ENCODE measurements around the gene ERC2.

The ERC2 gene

DNA sequence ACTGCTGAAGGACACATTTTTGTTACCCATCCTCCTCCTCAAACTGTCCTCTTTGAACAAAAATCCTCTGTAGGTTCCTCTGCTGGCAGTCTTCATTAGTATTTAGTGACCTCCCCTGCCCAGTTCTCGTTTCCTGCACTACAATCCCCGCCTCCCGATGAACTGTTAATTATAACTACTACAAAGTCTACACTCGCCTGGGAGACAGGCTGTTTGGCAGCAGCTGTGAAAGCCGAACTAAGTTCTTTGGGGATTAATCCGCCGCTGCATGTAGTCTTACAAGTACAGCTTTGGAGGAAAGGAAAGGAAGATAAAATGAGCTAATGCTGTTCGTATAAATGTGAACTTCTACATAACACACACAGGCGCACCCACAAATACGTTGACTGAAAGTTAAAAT is 821.2 kb downstream of the ERC2 start:
- TF ChIP-seq GATA3 (IDR thresholded peaks at IDR 0.05; ENCODE audit: low read depth, low read length), result no peak
- no peak for TF ChIP-seq GATA2 (IDR thresholded peaks at IDR 0.05; ENCODE audit: low read depth, low read length)

DNA sequence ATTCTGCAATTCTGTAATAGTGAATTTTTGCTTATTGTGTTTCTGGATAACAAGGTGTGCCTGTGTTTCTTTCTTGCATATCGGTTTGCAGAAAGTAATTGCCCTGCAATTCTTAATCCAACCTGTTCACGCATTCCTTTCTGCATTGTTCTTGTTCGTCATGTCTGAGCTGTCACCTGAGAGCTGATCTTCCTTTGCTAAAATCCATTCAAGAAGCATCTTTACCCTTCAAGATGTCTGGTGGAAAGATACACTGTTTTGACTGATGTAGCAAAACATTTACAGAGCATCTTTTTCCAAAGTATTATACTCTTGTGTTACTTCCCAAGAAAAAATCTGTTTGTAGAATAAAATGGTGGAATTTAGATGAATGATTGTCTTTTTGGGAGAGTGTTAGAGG is 822.1 kb downstream of the ERC2 start:
- no peak for TF ChIP-seq GATA3 (IDR thresholded peaks at IDR 0.05; ENCODE audit: low read depth, low read length)
- TF ChIP-seq GATA2 (IDR thresholded peaks at IDR 0.05; ENCODE audit: low read depth, low read length), result no peak

GRCh38 chr3:55645422-55645821 is 822.8 kb downstream of the ERC2 start:
- TF ChIP-seq GATA2 (IDR thresholded peaks at IDR 0.05; ENCODE audit: low read depth, low read length), result no peak
- no peak for TF ChIP-seq GATA3 (IDR thresholded peaks at IDR 0.05; ENCODE audit: low read depth, low read length)

DNA sequence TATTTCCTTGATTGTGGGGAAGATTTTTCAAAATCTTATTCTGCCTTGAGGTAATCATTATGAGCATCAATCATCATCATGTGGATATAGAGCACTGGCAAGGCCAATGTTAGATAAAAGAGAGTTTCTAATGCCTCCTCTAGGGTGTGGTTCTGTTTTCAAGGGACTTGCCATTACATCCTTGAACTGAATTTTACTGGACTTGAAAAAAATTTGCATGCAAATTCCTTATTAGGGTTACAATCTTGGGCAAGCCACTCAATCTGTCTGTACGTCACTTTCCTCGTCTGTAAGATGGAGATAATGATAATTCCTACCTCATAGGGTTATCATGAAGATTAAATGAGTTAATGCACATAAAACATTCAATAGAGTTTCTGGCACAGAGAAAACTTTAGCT is 825.0 kb downstream of the ERC2 start:
- no peak for TF ChIP-seq GATA3 (IDR thresholded peaks at IDR 0.05; ENCODE audit: low read depth, low read length)
- no peak for TF ChIP-seq GATA2 (IDR thresholded peaks at IDR 0.05; ENCODE audit: low read depth, low read length)

DNA sequence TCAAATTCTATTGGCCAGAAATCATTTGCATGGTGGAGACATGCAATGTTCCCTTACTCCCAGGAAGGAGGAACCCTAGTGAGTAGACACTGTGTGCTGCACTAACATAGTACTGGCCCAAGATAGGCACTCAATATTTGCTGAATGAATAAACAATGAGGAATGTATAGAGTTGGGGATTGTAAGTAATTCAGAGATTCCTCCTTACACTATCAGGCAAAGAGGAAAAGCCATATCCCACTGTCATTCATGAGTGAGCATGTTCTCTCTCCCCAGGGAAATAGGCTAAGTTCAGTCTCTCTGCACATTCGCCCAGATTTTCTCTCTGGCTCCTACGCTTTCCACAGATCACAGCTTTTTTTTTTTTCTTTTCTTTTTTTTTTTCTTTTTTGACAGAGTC is 826.3 kb downstream of the ERC2 start:
- TF ChIP-seq GATA3 (IDR thresholded peaks at IDR 0.05; ENCODE audit: low read depth, low read length), result no peak
- TF ChIP-seq GATA2 (IDR thresholded peaks at IDR 0.05; ENCODE audit: low read depth, low read length), result no peak

DNA sequence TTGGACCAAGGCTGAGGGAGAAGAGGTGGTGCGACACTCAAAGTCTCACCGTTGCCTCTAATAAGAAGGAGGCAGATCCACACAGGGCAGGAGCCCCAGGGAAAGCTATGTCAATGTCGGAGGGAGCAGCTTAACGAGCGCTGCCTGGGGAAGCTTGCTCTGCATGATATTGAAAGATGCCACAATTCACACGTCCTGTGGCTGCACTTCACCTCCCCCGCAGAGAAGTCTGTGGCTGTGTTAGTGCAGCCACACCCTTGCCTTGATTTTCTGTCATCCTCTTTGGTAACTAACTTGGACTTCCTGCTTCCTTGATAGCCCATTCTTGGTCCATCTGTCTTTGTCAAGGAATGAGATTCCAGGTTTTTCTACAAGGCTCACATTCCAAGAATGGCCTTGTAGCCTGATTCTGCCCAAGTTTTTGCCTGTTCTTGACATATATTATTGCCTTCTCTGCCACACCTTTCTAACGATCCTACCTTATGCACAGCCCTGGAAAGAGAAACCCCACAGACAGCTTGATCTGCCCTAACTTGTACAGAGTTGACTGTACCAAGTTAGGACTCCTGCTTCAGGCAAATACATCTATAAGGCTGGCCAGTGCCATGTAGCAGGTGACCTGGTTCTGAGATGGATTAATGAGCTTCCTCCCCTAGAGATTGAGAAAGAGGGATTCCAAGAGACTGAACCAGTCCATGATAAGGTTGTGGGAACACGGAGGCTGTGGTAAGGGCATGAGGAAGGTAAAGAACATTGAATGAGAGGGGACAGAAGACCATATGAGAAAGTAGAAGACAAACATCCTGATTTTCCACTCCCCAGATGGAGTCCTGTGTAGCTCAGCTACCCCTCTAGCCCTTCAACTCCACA is 828.1 kb downstream of the ERC2 start:
- no peak for TF ChIP-seq GATA2 (IDR thresholded peaks at IDR 0.05; ENCODE audit: low read depth, low read length)
- TF ChIP-seq GATA3 (IDR thresholded peaks at IDR 0.05; ENCODE audit: low read depth, low read length), result no peak

DNA sequence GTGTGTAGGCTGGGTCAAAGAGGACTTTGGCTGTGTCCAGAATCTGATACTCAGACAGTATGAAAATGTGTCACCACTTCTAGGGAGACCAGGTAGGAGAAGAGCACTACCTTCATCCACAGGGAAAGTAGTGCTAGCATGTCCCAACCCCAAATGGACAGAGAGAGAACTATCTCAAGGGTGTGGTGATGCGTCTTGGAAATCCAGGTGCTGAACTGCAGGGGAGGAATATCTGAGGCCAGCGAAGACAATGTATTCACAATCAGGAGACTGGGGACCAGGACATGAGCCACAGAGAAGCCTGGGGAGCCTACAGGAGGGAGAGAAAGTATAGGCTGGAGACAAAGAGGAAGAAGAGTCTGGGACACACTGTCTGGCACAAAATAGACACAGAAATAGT is 829.1 kb downstream of the ERC2 start:
- TF ChIP-seq GATA3 (IDR thresholded peaks at IDR 0.05; ENCODE audit: low read depth, low read length) (no peak), GATA2 (IDR thresholded peaks at IDR 0.05; ENCODE audit: low read depth, low read length) (no peak)

DNA sequence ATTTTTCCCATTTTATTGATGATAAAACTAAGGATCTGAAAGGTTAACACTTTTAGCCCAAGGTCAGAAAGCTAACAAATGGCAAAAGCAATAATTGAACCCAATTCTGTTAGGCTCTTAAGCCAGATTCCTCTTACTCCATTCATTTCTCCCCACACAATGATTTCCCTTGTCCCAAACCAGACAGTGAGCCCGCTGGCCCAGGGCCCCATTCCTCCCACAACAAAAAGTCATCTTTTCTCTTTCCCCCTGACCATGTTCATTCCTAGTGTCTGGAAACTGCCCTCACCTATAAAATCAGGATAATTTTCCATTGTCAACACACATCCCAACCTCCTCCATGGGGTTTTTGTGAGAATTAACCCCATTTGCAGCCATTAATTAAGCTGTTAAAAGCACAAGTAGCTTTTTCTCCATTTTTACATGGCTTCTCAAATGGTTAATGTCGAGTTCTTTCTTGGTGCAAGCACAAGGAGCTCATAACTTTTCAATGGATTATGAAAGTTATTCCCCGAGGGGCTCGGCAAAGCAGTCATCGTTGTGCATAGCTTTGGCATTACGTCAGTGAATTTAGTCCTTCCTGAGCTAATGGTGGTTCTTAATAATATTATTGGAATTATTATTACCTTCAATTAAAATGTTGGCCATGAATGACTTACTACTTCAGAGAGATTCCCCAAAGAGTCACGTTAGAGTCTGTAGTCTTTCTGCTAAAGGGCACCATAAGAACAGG is 830.2 kb downstream of the ERC2 start:
- TF ChIP-seq GATA3 (IDR thresholded peaks at IDR 0.05; ENCODE audit: low read depth, low read length) (no peak), GATA2 (IDR thresholded peaks at IDR 0.05; ENCODE audit: low read depth, low read length) (no peak)

- TF ChIP-seq GATA2 (IDR thresholded peaks at IDR 0.05; ENCODE audit: low read depth, low read length) (no peak), GATA3 (IDR thresholded peaks at IDR 0.05; ENCODE audit: low read depth, low read length) (no peak)
Measured at GRCh38 chr3:55636300-55637195, 831.7 kb downstream of the ERC2 start.

GRCh38 chr3:55634345-55634744 is 833.9 kb downstream of the ERC2 start:
- no peak for TF ChIP-seq GATA2 (IDR thresholded peaks at IDR 0.05; ENCODE audit: low read depth, low read length)
- TF ChIP-seq GATA3 (IDR thresholded peaks at IDR 0.05; ENCODE audit: low read depth, low read length), result no peak

DNA sequence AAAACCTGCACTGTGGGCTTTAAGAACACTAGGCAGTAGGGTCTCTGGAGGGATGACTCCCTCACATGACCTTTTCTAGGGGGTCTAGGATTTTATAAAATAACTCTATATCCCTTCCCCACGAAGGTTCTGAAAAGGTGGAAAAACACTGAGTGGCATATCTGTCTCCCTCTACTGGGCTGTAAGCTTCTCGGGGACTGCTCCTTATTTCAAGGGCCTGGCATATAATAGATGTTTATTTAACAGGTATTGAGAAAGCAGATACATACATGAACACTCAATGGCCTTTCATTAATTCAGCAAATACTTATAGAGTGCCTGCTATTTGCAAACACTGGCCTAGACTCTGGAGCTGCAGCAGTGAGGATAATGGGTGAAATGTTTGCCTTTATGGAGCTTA is 834.9 kb downstream of the ERC2 start:
- TF ChIP-seq GATA2 (IDR thresholded peaks at IDR 0.05; ENCODE audit: low read depth, low read length) (no peak), GATA3 (IDR thresholded peaks at IDR 0.05; ENCODE audit: low read depth, low read length) (no peak)

DNA sequence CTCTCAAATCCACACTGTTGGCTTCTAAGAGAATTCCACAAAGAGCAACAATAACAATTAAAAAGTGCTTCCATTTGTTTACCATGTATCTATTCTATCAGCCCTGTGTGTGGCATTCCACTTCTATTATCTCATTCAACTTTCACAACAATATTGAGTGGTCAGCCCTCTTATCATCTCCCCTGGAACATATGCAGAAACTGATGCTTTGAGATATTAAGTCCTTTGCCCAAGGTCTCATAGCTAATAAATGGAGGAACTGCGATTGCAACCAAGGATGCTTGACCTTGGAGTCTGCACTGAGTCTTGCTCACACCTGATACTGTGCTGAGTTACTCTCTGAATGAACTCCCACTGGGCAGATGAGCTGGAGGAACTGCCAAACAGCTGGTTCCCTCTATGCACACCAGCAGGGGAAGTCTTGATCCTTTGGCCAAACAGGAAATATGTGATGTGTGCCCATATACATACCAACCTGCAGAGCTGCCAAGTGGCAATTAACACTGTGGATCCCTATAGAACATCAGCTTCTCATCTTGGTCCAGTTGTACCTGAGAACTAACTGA is 836.4 kb downstream of the ERC2 start:
- TF ChIP-seq GATA3 (IDR thresholded peaks at IDR 0.05; ENCODE audit: low read depth, low read length) (no peak), GATA2 (IDR thresholded peaks at IDR 0.05; ENCODE audit: low read depth, low read length) (no peak)

DNA sequence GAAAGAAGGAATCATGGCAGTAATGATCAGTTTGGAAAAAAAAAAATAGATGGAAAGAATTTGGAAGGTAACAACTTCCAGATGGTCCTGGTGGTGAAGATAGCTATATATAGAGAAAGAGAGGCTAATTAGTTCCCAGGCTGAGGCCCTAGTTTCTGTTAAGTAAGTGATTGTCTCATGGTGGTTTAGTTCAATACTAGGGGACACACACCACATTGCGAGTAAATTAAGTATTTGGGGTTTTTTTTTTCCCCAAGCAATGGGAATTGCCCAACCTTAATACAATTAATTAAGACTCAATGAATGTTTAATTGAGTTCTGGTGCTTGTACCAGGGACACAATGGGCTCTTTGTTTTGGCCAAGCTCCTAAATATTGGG is 837.4 kb downstream of the ERC2 start:
- TF ChIP-seq GATA2 (IDR thresholded peaks at IDR 0.05; ENCODE audit: low read depth, low read length) (no peak), GATA3 (IDR thresholded peaks at IDR 0.05; ENCODE audit: low read depth, low read length) (no peak)

Data from SH-SY5Y (cell line).